HG03135 (cell line): ENCODE results near the gene SLC25A22.

ENCODE experiments used
- ATAC-seq: cut with Tn5 transposase; IDR thresholded peaks from one replicate; pipeline ENCODE4 v1.9.1; 2021; ENCODE audit warnings: mild to moderate bottlenecking, moderate library complexity; ENCODE audit not compliant: unreplicated experiment

Gene SLC25A22

GRCh38 chr11:791658-792534, 6.2 kb downstream of the SLC25A22 start:
- no peak for ATAC-seq

GRCh38 chr11:790721-791564, 7.1 kb downstream of the SLC25A22 start:
- no peak for ATAC-seq

GRCh38 chr11:789943-790342, 8.1 kb downstream of the SLC25A22 start, which contains the start of gene CEND1:
CEND1 (minus strand) TSS chr11:790090; CDS start chr11:788576, 1,514 bp downstream.
- no peak for ATAC-seq

GRCh38 chr11:788953-789940, 8.8 kb downstream of the SLC25A22 start:
- no peak for ATAC-seq

GRCh38 chr11:788009-788640, 10.0 kb downstream of the SLC25A22 start:
- ATAC-seq = no peak

- ATAC-seq = no peak
Measured at GRCh38 chr11:787084-787675, 10.9 kb downstream of the SLC25A22 start.

GRCh38 chr11:786235-787083, 11.6 kb downstream of the SLC25A22 start:
- no peak for ATAC-seq

- no peak for ATAC-seq
Measured at GRCh38 chr11:783581-784015, 14.5 kb downstream of the SLC25A22 start.

GRCh38 chr11:782264-783174, 15.6 kb downstream of the SLC25A22 start:
- no peak for ATAC-seq

- no peak for ATAC-seq
Measured at GRCh38 chr11:779955-780532, 18.0 kb downstream of the SLC25A22 start.

- no peak for ATAC-seq
Measured at GRCh38 chr11:778976-779954, 18.8 kb downstream of the SLC25A22 start.

GRCh38 chr11:777288-778255, 20.5 kb downstream of the SLC25A22 start, which contains the start of gene GATD1:
GATD1 (minus strand) TSS chr11:777487; CDS start chr11:777462, 25 bp downstream.
- peak; percentile 73 for ATAC-seq

GRCh38 chr11:776561-777287, 21.4 kb downstream of the SLC25A22 start:
- peak; percentile 23 for ATAC-seq

- no peak for ATAC-seq
Measured at GRCh38 chr11:776263-776560, 21.9 kb downstream of the SLC25A22 start.
